GM12892 (cell line): Measurements from ENCODE around the gene NEB.

Experiments used
- DNase-seq: peaks from one replicate; pipeline ENCODE4 v3.0.0; 2011; ENCODE audit not compliant: insufficient read length
- FAIRE-seq: peaks from 2 replicates; lab custom pipeline; 2011; peaks lifted over from hg19 to GRCh38; lab: Jason Lieb, UNC
- POLR2A ChIP-seq: IDR thresholded peaks from 2 replicates; pipeline ENCODE4 v1.6.1; 2011; ENCODE audit warnings: low read depth, low read length, control low read depth
- POLR2AphosphoS5 ChIP-seq: IDR thresholded peaks from 2 replicates; pipeline ENCODE4 v1.6.1; 2011; ENCODE audit warnings: low read depth, low read length, control low read depth
- TAF1 ChIP-seq: IDR thresholded peaks from 2 replicates; pipeline ENCODE4 v1.6.1; 2011; ENCODE audit warnings: low read depth, mild to moderate bottlenecking, control low read depth, low read length, borderline replicate concordance

The NEB gene

DNA sequence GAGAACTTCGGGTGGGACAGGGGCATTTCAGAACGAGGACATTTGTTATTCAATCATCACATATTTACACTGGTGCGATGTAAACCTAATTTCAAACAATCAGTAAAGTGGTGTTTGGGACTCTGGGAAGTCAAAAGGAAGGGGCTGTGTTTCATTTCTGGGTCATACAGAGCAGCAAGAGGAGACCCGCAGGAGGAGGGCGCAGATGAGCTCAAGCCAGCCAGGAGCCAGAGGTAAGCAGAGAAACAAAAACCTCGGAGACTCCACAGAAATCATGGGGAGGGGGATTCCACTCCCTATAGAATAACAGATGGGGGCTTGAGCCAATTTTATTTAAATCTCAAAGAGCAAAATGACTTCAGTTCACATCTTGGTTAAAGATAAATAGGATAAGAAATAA is 55.4 kb downstream of the NEB start:
- TF ChIP-seq POLR2A (no peak), TAF1 (no peak)
- no peak for FAIRE-seq
- no peak for DNase-seq

DNA sequence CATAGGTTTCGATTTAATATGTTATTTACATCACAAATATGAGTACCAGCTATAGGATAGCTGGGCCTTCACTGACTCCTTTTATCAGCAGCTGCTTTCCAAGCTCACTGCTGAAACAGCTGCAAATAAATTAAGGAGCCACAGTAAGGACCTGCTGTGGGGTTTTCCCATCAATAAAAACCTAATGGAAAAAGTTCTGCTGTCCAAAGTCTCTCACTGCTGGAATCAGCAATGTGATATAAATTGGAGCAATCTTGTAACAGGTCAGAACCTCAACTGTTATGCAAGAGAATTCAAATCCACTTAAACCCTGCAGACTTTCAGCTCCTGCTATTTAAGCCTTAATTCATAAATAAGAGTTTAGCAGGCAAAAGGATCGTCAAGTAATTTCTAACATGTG is 61.3 kb downstream of the NEB start:
- no peak for TF ChIP-seq TAF1
- no peak for TF ChIP-seq POLR2AphosphoS5
- no peak for TF ChIP-seq POLR2A
- FAIRE-seq = no peak
- no peak for DNase-seq

DNA sequence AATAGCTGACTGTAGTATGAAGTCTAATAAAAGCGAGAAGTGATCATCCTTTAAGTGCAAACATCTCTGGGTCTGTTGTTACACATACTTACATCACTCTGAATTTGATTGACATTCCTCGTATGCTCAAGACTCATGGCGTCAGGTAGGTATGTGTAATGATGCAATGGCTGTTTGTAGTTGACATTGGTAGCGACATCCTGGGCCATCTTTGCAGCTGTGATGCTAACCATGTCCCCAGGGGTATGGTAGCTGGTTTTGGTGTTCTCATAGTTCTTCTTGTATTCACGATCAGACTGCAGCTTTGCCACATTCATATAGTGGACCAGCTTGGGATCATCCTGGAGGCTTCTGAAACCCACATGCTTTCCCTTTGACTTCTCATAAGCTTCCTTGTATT is 62.0 kb downstream of the NEB start:
- no peak for FAIRE-seq
- TF ChIP-seq POLR2A (no peak), POLR2AphosphoS5 (no peak), TAF1 (no peak)

DNA sequence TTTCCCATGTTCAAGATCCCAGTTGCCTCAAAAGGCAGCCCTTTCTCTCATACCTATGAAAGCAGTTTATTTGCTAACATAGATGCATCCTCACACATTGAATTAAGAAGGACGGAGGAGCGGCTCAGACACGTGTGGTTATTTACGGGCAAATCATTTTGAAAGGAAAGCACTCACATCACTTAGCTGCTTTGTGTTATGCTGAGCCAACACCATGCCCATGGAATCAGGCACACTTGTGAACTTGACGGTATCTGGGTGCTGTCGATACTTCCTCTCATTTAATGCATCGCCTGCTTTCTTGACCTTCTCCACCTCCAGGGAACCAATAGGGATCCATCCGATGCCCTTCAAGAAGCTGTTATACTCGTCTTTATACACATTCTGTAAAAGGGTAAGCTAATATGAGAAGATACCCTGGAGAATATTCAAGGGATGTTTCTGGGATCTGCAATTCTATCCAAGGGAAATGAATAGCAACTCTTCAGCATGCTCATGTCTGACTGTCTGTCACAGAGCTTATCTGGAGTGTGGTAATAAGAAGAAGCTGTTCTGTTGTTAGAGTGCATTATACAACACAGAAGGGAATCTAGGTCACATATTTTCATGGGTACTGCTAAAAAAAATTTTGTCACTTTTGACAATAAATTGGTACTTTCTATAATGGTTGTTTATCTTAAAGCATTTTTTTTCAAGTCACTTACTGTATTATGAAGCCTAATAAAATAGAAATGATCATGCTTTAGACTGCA is 63.3 kb downstream of the NEB start:
- FAIRE-seq (peak; percentile 65), DNase-seq (no peak)
- TF ChIP-seq TAF1 (no peak), POLR2A (no peak), POLR2AphosphoS5 (no peak)

More for the DNA sequence above, 62.0 kb downstream of the NEB start:
- DNase-seq = no peak

DNA sequence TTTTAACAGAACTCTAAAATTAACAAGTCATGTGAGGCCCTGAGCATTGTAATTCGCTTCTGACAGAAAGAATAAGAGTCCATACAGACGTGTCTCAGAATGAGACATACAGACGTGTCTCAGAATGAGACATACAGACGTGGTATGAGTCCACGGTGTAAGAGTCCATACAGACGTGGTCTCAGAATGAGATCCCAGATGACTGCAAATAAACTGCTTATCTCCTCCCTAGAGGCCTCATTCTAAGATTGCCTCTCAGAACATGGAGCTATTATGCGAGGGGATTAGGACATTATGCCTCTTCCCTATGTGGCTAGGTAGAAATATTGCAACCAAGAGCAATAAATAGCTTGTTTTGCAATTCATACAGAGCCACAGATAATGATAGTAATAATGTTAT is 63.9 kb downstream of the NEB start:
- TF ChIP-seq TAF1 (no peak), POLR2AphosphoS5 (no peak), POLR2A (no peak)
- FAIRE-seq = peak; percentile 78
- DNase-seq = no peak

DNA sequence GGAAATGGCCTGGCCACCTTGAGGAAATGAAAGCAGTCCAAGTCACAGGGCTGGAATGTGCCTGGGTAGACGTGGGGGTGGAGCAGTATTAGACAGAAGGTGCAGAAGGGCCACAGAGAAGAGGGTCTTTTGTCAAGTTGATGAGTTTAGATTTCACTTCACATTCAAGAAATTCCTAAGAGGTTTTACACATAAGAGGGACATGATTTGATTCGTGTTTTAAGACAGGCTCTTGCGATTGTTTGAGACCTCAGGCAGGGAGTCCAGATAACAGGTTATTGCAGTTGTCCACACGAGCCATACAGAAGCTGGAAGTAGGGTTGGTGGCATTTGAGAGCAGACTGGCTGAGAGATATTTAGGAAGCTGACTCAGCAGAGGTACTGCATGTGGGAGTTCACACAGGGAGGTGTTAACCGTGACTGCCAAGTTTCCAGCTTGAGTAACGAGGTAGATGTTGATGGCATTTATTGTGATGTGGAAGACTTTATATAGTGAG is 64.6 kb downstream of the NEB start:
- TF ChIP-seq POLR2A = no peak
- no peak for TF ChIP-seq TAF1
- no peak for TF ChIP-seq POLR2AphosphoS5
- DNase-seq (no peak), FAIRE-seq (peak; percentile 85)

DNA sequence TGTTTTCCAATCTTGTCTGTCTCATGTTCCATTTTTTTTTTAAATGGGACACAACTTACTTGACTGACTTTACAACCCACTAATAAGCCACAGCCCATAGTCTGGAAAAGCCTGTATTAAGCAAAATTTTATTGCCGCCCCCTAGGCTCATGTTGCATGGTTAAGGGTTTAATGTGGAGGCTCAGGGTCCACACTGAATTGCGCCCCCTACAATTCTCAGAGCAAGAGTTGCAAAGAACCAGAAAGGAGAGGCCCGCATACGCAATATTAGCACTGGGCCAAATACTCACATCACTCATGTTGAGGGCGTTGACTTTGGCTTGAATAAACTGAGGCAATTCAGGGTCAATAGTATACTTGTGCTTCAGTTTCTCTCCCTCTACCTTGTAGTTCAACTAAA is 65.5 kb downstream of the NEB start:
- FAIRE-seq (no peak), DNase-seq (no peak)
- TF ChIP-seq POLR2AphosphoS5 (no peak), TAF1 (no peak), POLR2A (no peak)

DNA sequence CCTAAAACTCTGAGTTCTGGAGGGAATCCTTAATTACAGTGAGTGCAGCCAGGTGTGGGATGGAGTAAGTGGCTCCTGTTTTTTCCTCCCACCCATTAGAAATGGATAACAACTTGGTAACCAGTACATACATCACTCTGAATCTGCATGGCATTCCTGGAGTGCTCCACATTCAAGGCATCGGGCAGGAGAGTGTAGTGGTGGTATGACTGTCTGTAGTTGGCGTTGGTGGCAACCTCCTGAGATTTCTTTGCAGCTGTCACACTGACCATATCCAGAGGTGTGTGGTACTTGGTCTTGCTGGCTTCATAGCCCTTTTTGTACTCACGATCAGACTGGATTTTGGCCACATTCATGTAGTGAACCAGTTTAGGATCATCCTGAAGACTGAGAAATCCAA is 68.3 kb downstream of the NEB start:
- no peak for DNase-seq
- no peak for FAIRE-seq

DNA sequence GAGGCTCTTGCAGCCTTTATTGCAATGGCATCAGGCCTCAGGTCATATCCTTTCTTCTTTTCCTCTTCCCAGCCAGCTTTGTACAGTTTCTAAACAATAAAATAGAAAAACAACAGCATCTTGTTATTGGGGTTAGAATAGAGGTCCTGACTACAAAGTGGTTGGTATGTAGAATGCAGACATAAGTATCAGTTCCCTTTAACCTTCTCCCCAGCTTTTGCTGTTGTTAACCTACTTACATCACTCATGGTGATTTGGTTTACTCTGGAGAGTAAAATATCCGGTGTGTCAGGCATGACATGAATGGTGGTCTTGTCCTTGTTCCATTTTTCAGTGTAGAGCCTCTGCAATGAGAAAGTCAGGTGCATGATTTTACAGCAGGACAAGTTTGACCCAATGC is 69.8 kb downstream of the NEB start:
- FAIRE-seq (no peak), DNase-seq (no peak)
- TF ChIP-seq POLR2AphosphoS5 (no peak), TAF1 (no peak), POLR2A (no peak)

More for the DNA sequence above, 68.3 kb downstream of the NEB start:
- TF ChIP-seq POLR2AphosphoS5 = no peak
- no peak for TF ChIP-seq TAF1
- no peak for TF ChIP-seq POLR2A

DNA sequence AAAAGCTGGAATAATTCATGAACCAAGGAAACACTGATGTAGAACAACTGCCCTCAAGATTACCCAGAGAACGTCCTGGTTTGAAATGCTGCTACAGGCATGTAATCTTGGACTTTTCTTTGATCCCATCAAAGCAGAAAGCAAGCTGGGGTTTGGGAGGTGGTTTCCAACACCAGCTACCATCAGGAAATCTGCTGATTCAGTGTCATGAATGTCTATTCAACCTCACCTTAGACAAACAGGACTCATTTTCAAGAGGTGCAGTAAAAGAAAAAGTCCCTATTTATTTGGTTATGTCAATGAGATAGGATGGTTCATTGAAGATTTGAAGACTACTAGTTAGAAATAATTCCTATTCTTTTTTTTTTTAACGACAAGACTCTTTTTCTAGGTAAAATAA is 72.7 kb downstream of the NEB start:
- DNase-seq (no peak), FAIRE-seq (no peak)
- no peak for TF ChIP-seq POLR2AphosphoS5
- no peak for TF ChIP-seq POLR2A
- TF ChIP-seq TAF1 = no peak

DNA sequence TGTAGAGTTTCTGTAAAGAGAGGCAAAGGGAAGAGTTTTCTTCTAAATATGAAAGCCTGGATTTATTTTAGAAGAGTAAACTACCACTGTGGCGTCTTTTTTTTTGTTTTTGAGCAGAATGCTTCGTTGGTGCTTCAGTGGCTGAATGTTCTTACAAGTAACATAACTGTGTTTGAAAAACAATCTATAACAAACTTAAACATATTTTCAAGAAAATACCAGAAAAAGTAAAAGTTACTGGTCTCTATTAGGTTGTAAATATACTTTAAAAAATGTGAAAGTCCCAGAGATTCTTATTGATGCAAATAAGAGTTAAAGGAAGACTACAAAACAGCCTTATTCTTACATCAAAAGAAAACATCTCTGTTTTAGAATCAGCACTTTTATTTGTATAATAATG is 76.2 kb downstream of the NEB start:
- FAIRE-seq (no peak), DNase-seq (no peak)
- TF ChIP-seq POLR2AphosphoS5 (no peak), POLR2A (no peak), TAF1 (no peak)

DNA sequence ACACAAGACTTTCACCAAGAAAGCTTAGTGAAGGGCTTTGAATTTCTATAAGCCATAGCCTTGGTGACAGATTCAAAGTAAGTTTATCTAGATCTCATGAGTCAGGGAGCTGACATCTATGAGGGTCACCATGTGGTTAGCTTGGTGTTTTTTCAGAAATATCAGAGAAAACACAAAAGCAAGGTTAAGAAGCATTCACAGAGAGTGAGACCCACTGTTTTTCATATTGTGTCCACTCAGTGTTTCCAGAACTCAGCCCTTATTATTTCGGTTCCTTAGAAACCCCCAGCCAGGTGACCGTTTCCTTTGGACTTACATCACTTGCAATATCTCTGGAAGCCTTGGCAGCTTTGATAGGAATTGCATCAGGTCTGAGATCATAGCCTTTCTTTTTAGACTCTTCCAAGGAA is 76.6 kb downstream of the NEB start:
- no peak for FAIRE-seq
- TF ChIP-seq POLR2AphosphoS5 (no peak), POLR2A (no peak), TAF1 (no peak)
- DNase-seq = no peak
